HepG2 (cell line): ENCODE data around the gene RREB1. TPM values are rescaled to one million over a fixed set of nuclear protein-coding genes. Genes with fewer than 3 reads are reported as not detected.

Source experiments
- ATAC-seq: fragments of 200-7000 bp; cut with Tn5 transposase; 3 replicates; pipeline ENCODE4 v1.9.1; 2020; ENCODE audit warnings: mild to moderate bottlenecking, moderate library complexity
- BruUV-seq: library from RNA; stranded (reverse); fragments of 400-500 nt; replicated peaks from 2 replicates; lab custom pipeline; 2021; lab: Mats Ljungman, UMichigan
- CTCF ChIA-PET: fragments of 300-600 bp; formaldehyde crosslinking; extraction: SDS; loops from one replicate; lab custom pipeline; 2021; ENCODE audit warnings: low total read pairs, inconsistent platforms, low intra/inter-chr PET ratio; lab: Yijun Ruan, JAX
- POLR2A ChIA-PET: fragments of 350-600 bp; sonication (Branson Sonifier 250); formaldehyde crosslinking; loops from one replicate; lab custom pipeline; 2020; ENCODE audit warnings: antibody characterized with exemption, inconsistent platforms; lab: Yijun Ruan, JAX
- DNase-seq: peaks from one replicate; pipeline ENCODE4 v3.0.0-alpha.2; 2015; ENCODE audit warnings: low spot score
- FAIRE-seq: peaks from 3 replicates; lab custom pipeline; 2011; peaks lifted over from hg19 to GRCh38; lab: Jason Lieb, UNC
- H2AFZ ChIP-seq: one replicate; pipeline ENCODE4 v1.6.1; 2011; ENCODE audit warnings: low read length, inconsistent platforms
- H3K27ac ChIP-seq: fragments of 300-600 bp; 3 replicates; pipeline ENCODE4 v1.8.0; 2011; ENCODE audit warnings: mixed run types, mild to moderate bottlenecking, mixed read lengths, low read length, inconsistent platforms; ENCODE audit not compliant: insufficient read depth; ENCODE audit errors: extremely low read length
- H3K27me3 ChIP-seq, 2 experiments: fragments of 200-600 bp in 1 of 2; 2 replicates in 1 of 2; 3 replicates in 1 of 2; pipeline versions ENCODE4 v1.6.0 to v1.8.0; 2011; ENCODE audit warnings: low read length in 2 of 2, mild to moderate bottlenecking in 2 of 2, moderate library complexity in 2 of 2, inconsistent platforms in 1 of 2; ENCODE audit not compliant: insufficient read depth in 2 of 2, control insufficient read depth in 1 of 2
- H3K36me3 ChIP-seq, 2 experiments: fragments of 200-600 bp in 1 of 2; replicated peaks in 1 of 2; 2 replicates in 1 of 2; 3 replicates in 1 of 2; pipeline versions ENCODE4 v1.5.1 to v1.8.0; 2011; ENCODE audit warnings: low read length in 2 of 2, inconsistent platforms in 1 of 2; ENCODE audit not compliant: insufficient read depth in 2 of 2, control insufficient read depth in 1 of 2
- H3K4me1 ChIP-seq: 2 replicates; pipeline ENCODE4 v1.5.1; 2012; ENCODE audit warnings: low read length, inconsistent platforms; ENCODE audit not compliant: insufficient read depth
- H3K4me2 ChIP-seq: 2 replicates; pipeline ENCODE4 v1.6.0; 2011; ENCODE audit warnings: low read depth, low read length, inconsistent platforms
- H3K4me3 ChIP-seq, 3 experiments: fragments of 200-600 bp in 1 of 3; sonication (generic), shearing (Covaris generic) in 1 of 3; replicated peaks in 1 of 3; 2 replicates each; pipeline ENCODE4 v1.5.1; 2011 to 2016; ENCODE audit warnings: low read length in 3 of 3, inconsistent platforms in 2 of 3, low read depth in 2 of 3, mild to moderate bottlenecking in 2 of 3, control low read depth in 1 of 3, mixed read lengths in 1 of 3; ENCODE audit not compliant: insufficient read depth in 1 of 3
- H3K79me2 ChIP-seq: one replicate; pipeline ENCODE4 v1.6.1; 2011; ENCODE audit warnings: low read length, inconsistent platforms; ENCODE audit not compliant: insufficient read depth
- H3K9ac ChIP-seq: 2 replicates; pipeline ENCODE4 v1.6.0; 2011; ENCODE audit warnings: mild to moderate bottlenecking, low read depth, low read length, inconsistent platforms; ENCODE audit not compliant: insufficient read depth
- H3K9me3 ChIP-seq: 2 replicates; pipeline ENCODE4 v1.5.1; 2012; ENCODE audit warnings: mild to moderate bottlenecking, low read length
- H4K20me1 ChIP-seq: 2 replicates; pipeline ENCODE4 v1.6.0; 2011; ENCODE audit warnings: inconsistent platforms, mild to moderate bottlenecking, low read length, moderate library complexity; ENCODE audit not compliant: insufficient read depth
- CREB1 ChIP-seq, 2 experiments: fragments of 450-650 bp in 1 of 2; IDR thresholded peaks; 2 replicates each; pipeline ENCODE4 v1.6.1; 2016 to 2017; ENCODE audit warnings: control low read depth in 1 of 2, mild to moderate bottlenecking in 1 of 2, missing compliant biosample characterization in 1 of 2, missing genetic modification characterization in 1 of 2
- EP300 ChIP-seq, 3 experiments: sonication (generic) in 1 of 3; formaldehyde crosslinking in 1 of 3; IDR thresholded peaks; 2 replicates each; pipeline versions ENCODE4 v1.5.1 to v1.6.1; 2011 to 2020; ENCODE audit warnings: low read depth in 2 of 3, low read length in 2 of 3, borderline replicate concordance in 1 of 3, improper control_type of control experiment in 1 of 3, mild to moderate bottlenecking in 1 of 3, missing genetic modification reagents in 1 of 3, moderate library complexity in 1 of 3
- HOMEZ ChIP-seq: IDR thresholded peaks from 2 replicates; pipeline ENCODE4 v1.6.1; 2016; ENCODE audit warnings: low read depth
- SAFB2 ChIP-seq: sonication (generic); formaldehyde crosslinking; IDR thresholded peaks from 2 replicates; pipeline ENCODE4 v1.5.1; 2020; ENCODE audit warnings: missing genetic modification reagents, low read depth, mild to moderate bottlenecking, borderline replicate concordance
- SAP130 ChIP-seq: IDR thresholded peaks from 2 replicates; pipeline ENCODE4 v1.6.1; 2016; ENCODE audit warnings: low read depth
- ZBTB33 ChIP-seq: sonication (generic); formaldehyde crosslinking; IDR thresholded peaks from 2 replicates; pipeline ENCODE4 v1.4.0; 2020; ENCODE audit warnings: missing genetic modification reagents
- ZBTB37 ChIP-seq: sonication (generic); formaldehyde crosslinking; IDR thresholded peaks from 2 replicates; pipeline ENCODE4 v1.4.0; 2020; ENCODE audit warnings: mild to moderate bottlenecking, missing genetic modification reagents
- ZBTB46 ChIP-seq: sonication (generic); formaldehyde crosslinking; IDR thresholded peaks from 2 replicates; pipeline ENCODE4 v1.4.0; 2020; ENCODE audit warnings: mild to moderate bottlenecking, missing genetic modification reagents, borderline replicate concordance
- WGBS: methylation state at CpG from one replicate; pipeline ENCODE4 v1.1.6; 2017; ENCODE audit warnings: low lambda C conversion rate; 5-methylcytosine and 5-hydroxymethylcytosine counted together
- in situ Hi-C: cut with HindIII; loops from 2 replicates; pipeline ENCODE4 v1.10.0; 2017; ENCODE audit warnings: low pct_unique_long_range_greater_than_20kb; ENCODE audit not compliant: extremely low pct_ligation_motif_present
- intact Hi-C: fragments of 100-400 bp; cut with micrococcal nuclease; formaldehyde crosslinking; loops from one replicate; pipeline ENCODE4 v1.10.0; 2022; ENCODE audit not compliant: unreplicated experiment
- polyA plus RNA-seq, 8 experiments: library from polyadenylated mRNA; depleted of rRNA in 3 of 8; stranded (reverse) in 7 of 8; unstranded in 1 of 8; fragments of >200 nt; fragmentation: Illumina TruSeq in 4 of 8; extraction: Trizol in 4 of 8; gene quantifications; 2 replicates each; pipeline versions ENCODE4 v1.2.1 to v1.2.3, GENCODE V29; 2011 to 2016; ENCODE audit warnings: low read depth in 4 of 8, missing spikeins in 1 of 8, mixed read lengths in 1 of 8; ENCODE audit not compliant: insufficient read depth in 1 of 8
- total RNA-seq, 5 experiments: library from RNA; depleted of rRNA; stranded (reverse); fragments of >200 nt; fragmentation: Illumina TruSeq; extraction: Trizol; gene quantifications; 2 replicates each; pipeline ENCODE4 v1.2.3, GENCODE V29; 2016; ENCODE audit warnings: low read depth in 1 of 5
- TF ChIP-seq, protein P1 (sequence below): IDR thresholded peaks from 2 replicates; pipeline ENCODE4 v1.6.1; 2012; ENCODE audit warnings: inconsistent platforms
- TF ChIP-seq, protein P2 (sequence below): sonication (generic); formaldehyde crosslinking; IDR thresholded peaks from 2 replicates; pipeline ENCODE4 v1.4.0; 2020; ENCODE audit warnings: missing genetic modification reagents

RREB1 gene
- total and polyA plus RNA-seq, 2 of the 13 experiments (the other 11 are each of a cell fraction or from before 2014, with no cell fraction given): 6.1 to 23.2 TPM

DNA sequence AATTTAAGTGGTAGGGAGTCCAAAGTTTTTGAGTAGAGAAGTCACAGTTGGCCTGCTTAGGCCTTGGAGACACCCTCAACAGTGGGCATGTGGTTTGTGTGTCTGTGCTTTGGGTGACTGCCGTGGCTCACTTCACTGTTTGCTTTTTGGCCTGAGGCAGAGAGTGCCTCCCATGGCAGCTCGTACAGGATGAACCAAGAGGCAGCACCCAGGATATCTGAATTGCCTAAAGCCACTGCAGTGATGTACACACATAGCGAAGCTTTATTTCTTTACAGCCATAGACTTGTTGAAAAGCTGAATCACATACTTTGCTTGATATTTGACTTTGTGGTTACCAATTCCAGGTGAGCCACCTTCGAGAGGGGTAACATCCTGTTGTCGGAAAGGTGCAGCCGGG, 21.6 kb downstream of the RREB1 start (continued):
- TF ChIP-seq ZBTB46 (CRISPR knock-in tag): no peak
- TF ChIP-seq, protein P1, sequence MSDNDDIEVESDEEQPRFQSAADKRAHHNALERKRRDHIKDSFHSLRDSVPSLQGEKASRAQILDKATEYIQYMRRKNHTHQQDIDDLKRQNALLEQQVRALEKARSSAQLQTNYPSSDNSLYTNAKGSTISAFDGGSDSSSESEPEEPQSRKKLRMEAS: no peak

- peaks cover 95% of the 10 kb centered on the region for H3K79me2 ChIP-seq
- in situ Hi-C loops: no loop called here
- intact Hi-C loops: no loop called here
- TF ChIP-seq, protein P2, sequence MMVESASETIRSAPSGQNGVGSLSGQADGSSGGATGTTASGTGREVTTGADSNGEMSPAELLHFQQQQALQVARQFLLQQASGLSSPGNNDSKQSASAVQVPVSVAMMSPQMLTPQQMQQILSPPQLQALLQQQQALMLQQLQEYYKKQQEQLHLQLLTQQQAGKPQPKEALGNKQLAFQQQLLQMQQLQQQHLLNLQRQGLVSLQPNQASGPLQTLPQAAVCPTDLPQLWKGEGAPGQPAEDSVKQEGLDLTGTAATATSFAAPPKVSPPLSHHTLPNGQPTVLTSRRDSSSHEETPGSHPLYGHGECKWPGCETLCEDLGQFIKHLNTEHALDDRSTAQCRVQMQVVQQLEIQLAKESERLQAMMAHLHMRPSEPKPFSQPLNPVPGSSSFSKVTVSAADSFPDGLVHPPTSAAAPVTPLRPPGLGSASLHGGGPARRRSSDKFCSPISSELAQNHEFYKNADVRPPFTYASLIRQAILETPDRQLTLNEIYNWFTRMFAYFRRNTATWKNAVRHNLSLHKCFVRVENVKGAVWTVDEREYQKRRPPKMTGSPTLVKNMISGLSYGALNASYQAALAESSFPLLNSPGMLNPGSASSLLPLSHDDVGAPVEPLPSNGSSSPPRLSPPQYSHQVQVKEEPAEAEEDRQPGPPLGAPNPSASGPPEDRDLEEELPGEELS (CRISPR knock-in tag): no peak
- TF ChIP-seq EP300 (IDR thresholded peaks at IDR 0.05; ENCODE audit: low read depth in 2 of 2, low read length in 2 of 2): 0 out of 4 replicates have a peak, but pooled peaks of 1 of the 2 experiments have one; percentile 14
- TF ChIP-seq EP300 (CRISPR knock-in tag; IDR thresholded peaks at IDR 0.05; ENCODE audit: borderline replicate concordance): no peak
- peak; percentile 60; the same call in 1 of the 2 replicates for TF ChIP-seq ZBTB37 (CRISPR knock-in tag)
- no peak for TF ChIP-seq CREB1 (IDR thresholded peaks at IDR 0.05)
- TF ChIP-seq CREB1 (CRISPR knock-in tag; IDR thresholded peaks at IDR 0.05): peak; percentile 51
- peak; percentile 41; the same call in 1 of the 2 replicates for TF ChIP-seq HOMEZ
- TF ChIP-seq SAFB2: no peak
- TF ChIP-seq SAP130 (CRISPR knock-in tag): peak; percentile 48; the same call in 1 of the 2 replicates
- peak; percentile 100 for TF ChIP-seq ZBTB33 (CRISPR knock-in tag)
Measured at GRCh38 chr6:7129784-7130569, 22.2 kb downstream of the RREB1 start.

More at GRCh38 chr6:7129784-7130569, 22.2 kb downstream of the RREB1 start:
- no peaks in the 10 kb centered on the region for H3K27me3 ChIP-seq
- FAIRE-seq: no peak
- no peak overlapping the region for H3K4me3 ChIP-seq
- H3K27ac ChIP-seq: peak overlapping the region; percentile 47
- peaks cover 70% of the 10 kb centered on the region for H4K20me1 ChIP-seq
- ChIA-PET POLR2A (interaction anchor here (1.3 to 2.2 kb wide), 2 partner anchors 11 to 21 kb away, joined by 4 to 6 read pairs; no protein-coding TSS in a partner anchor), CTCF (no interaction called here)
- no peak overlapping the region for H3K9ac ChIP-seq
- no peak overlapping the region for H2AFZ ChIP-seq
- WGBS: 79% methylated on average over 9 of the region's 9 CpGs
- H3K36me3 ChIP-seq: peaks cover 3 to 30% of the 10 kb centered on the region in 2 experiments; a peak in 4 of 5 replicates
- peak; percentile 71 for DNase-seq
- ATAC-seq: peak; percentile 73
- no peak overlapping the region for H3K4me2 ChIP-seq
- H3K4me1 ChIP-seq: peaks cover 94% of the 10 kb centered on the region
- no TSS peak for BruUV-seq
- H3K9me3 ChIP-seq: no peaks in the 10 kb centered on the region
